ENCODE data around the gene UBASH3A.

- no peak for TF ChIP-seq CTCF (IDR thresholded peaks at IDR 0.05)
- TF ChIP-seq EP300 (IDR thresholded peaks at IDR 0.05): no peak
- no peak for TF ChIP-seq POLR2AphosphoS5 (IDR thresholded peaks at IDR 0.05)
- no peak for TF ChIP-seq POLR2A (IDR thresholded peaks at IDR 0.05)
These were observed 72.1 kb downstream of the UBASH3A start for GRCh38 chr21:42475526-42476387.
